GM12878 (cell line): ENCODE data around the gene MNT. TPM values are rescaled to one million over a fixed set of nuclear protein-coding genes. Genes with fewer than 3 reads are reported as not detected.

Experiments used
- ATAC-seq: fragments of 200-7000 bp; cut with Tn5 transposase; 3 replicates; pipeline ENCODE4 v1.9.1; 2020; ENCODE audit warnings: mild to moderate bottlenecking, moderate library complexity
- BruUV-seq: library from RNA; stranded (reverse); fragments of 400-500 nt; replicated peaks from 2 replicates; lab custom pipeline; 2021; lab: Mats Ljungman, UMichigan
- CTCF ChIA-PET: fragments of 300-600 bp; sonication (Branson Sonifier 250); formaldehyde crosslinking; extraction: SDS; loops from one replicate; lab custom pipeline; 2021; ENCODE audit warnings: inconsistent platforms; lab: Yijun Ruan, JAX
- POLR2A ChIA-PET: fragments of 350-600 bp; formaldehyde crosslinking; extraction: SDS; loops from one replicate; lab custom pipeline; 2021; ENCODE audit warnings: inconsistent platforms; lab: Charles Lee
- RAD21 ChIA-PET: fragments of 300-600 bp; sonication (Branson Sonifier 250); formaldehyde crosslinking; loops from one replicate; lab custom pipeline; 2023; ENCODE audit warnings: antibody characterized with exemption; ENCODE audit not compliant: unreplicated experiment; lab: Charles Lee
- SMC1A ChIA-PET: fragments of 300-600 bp; sonication (Branson Sonifier 250); formaldehyde crosslinking; loops from one replicate; lab custom pipeline; 2023; ENCODE audit not compliant: unreplicated experiment, uncharacterized antibody; lab: Charles Lee
- DNase-seq: peaks from one replicate; pipeline ENCODE4 v3.0.0-alpha.2; 2011; ENCODE audit warnings: low read depth, low spot score
- FAIRE-seq: peaks from 3 replicates; lab custom pipeline; 2011; peaks lifted over from hg19 to GRCh38; lab: Jason Lieb, UNC
- H2AFZ ChIP-seq: 2 replicates; pipeline ENCODE4 v1.6.0; 2011; ENCODE audit warnings: low read depth, low read length, control low read depth; ENCODE audit not compliant: control insufficient read depth
- H3K27ac ChIP-seq: 2 replicates; pipeline ENCODE4 v1.5.1; 2011; ENCODE audit warnings: control low read depth; ENCODE audit not compliant: control insufficient read depth, insufficient read depth
- H3K27me3 ChIP-seq, 2 experiments: replicated peaks in 1 of 2; 2 replicates each; pipeline versions ENCODE4 v1.6.0 to v1.6.1; 2011; ENCODE audit warnings: low read length in 1 of 2; ENCODE audit not compliant: control insufficient read depth in 2 of 2, insufficient read depth in 2 of 2
- H3K36me3 ChIP-seq, 2 experiments: 2 replicates each; pipeline ENCODE4 v1.5.1; 2011; ENCODE audit warnings: low read length in 1 of 2; ENCODE audit not compliant: control insufficient read depth in 2 of 2, insufficient read depth in 2 of 2
- H3K4me1 ChIP-seq: 2 replicates; pipeline ENCODE4 v1.6.1; 2011; ENCODE audit warnings: mild to moderate bottlenecking, low read length, moderate library complexity, mixed read lengths; ENCODE audit not compliant: control insufficient read depth, insufficient read depth
- H3K4me2 ChIP-seq: 2 replicates; pipeline ENCODE4 v1.6.0; 2011; ENCODE audit warnings: control low read depth; ENCODE audit not compliant: control insufficient read depth, insufficient read depth
- H3K4me3 ChIP-seq: fragments of 200-600 bp; sonication (generic); 2 replicates; pipeline ENCODE4 v1.5.1; 2016
- H3K79me2 ChIP-seq: 2 replicates; pipeline ENCODE4 v1.6.0; 2011; ENCODE audit warnings: low read length; ENCODE audit not compliant: control insufficient read depth, insufficient read depth
- H3K9ac ChIP-seq: 2 replicates; pipeline ENCODE4 v1.8.0; 2011; ENCODE audit warnings: low read length, control low read depth, mixed read lengths; ENCODE audit not compliant: control insufficient read depth, insufficient read depth
- H3K9me3 ChIP-seq: replicated peaks from 3 replicates; pipeline ENCODE4 v1.5.1; 2011; ENCODE audit warnings: mild to moderate bottlenecking, low read length; ENCODE audit not compliant: control insufficient read depth, insufficient read depth
- H4K20me1 ChIP-seq: 2 replicates; pipeline ENCODE4 v1.6.0; 2011; ENCODE audit not compliant: control insufficient read depth, insufficient read depth
- CBFB ChIP-seq: IDR thresholded peaks from 2 replicates; pipeline ENCODE4 v1.6.1; 2016; ENCODE audit warnings: antibody characterized with exemption, low read depth
- CBX3 ChIP-seq: fragments of 200-600 bp; sonication (generic); IDR thresholded peaks from 2 replicates; pipeline ENCODE4 v1.6.1; 2016; ENCODE audit warnings: low read depth, borderline replicate concordance
- EGR1 ChIP-seq, 2 experiments: IDR thresholded peaks; 1 replicate in 1 of 2; 2 replicates in 1 of 2; pipeline ENCODE4 v1.6.1; 2011 to 2012; ENCODE audit warnings: low read depth in 2 of 2, low read length in 2 of 2, borderline replicate concordance in 1 of 2, mild to moderate bottlenecking in 1 of 2, moderate library complexity in 1 of 2
- GABPA ChIP-seq: IDR thresholded peaks from 2 replicates; pipeline ENCODE4 v1.6.1; 2014; ENCODE audit warnings: antibody characterized with exemption, low read depth, mild to moderate bottlenecking, inconsistent platforms
- GATAD2B ChIP-seq: fragments of 450-650 bp; conservative IDR thresholded peaks from 2 replicates; pipeline ENCODE4 v1.6.1; 2017; ENCODE audit warnings: low read depth, mild to moderate bottlenecking, moderate library complexity
- JUNB ChIP-seq: IDR thresholded peaks from 2 replicates; pipeline ENCODE4 v1.6.1; 2016; ENCODE audit warnings: antibody characterized with exemption, mild to moderate bottlenecking
- LARP7 ChIP-seq: fragments of 450-650 bp; IDR thresholded peaks from 2 replicates; pipeline ENCODE4 v1.6.1; 2017; ENCODE audit warnings: mild to moderate bottlenecking
- MLLT1 ChIP-seq: fragments of 450-650 bp; IDR thresholded peaks from 2 replicates; pipeline ENCODE4 v1.6.1; 2016; ENCODE audit warnings: mild to moderate bottlenecking
- POLR2A ChIP-seq: IDR thresholded peaks from 2 replicates; pipeline ENCODE4 v1.6.1; 2011; ENCODE audit warnings: low read depth, mild to moderate bottlenecking, low read length
- SMAD5 ChIP-seq: IDR thresholded peaks from 2 replicates; pipeline ENCODE4 v1.6.1; 2016; ENCODE audit warnings: antibody characterized with exemption, low read depth
- SUPT20H ChIP-seq: IDR thresholded peaks from 2 replicates; pipeline ENCODE4 v1.6.1; 2011; ENCODE audit warnings: low read depth, mild to moderate bottlenecking, low read length, moderate library complexity, borderline replicate concordance; ENCODE audit not compliant: control insufficient read depth
- TARDBP ChIP-seq: IDR thresholded peaks from 2 replicates; pipeline ENCODE4 v1.6.1; 2016; ENCODE audit warnings: borderline replicate concordance
- WRNIP1 ChIP-seq: IDR thresholded peaks from 2 replicates; pipeline ENCODE4 v1.6.1; 2011; ENCODE audit warnings: low read depth, low read length, improper control_type of control experiment, borderline replicate concordance
- ZBTB4 ChIP-seq: fragments of 450-650 bp; formaldehyde crosslinking; IDR thresholded peaks from 2 replicates; pipeline ENCODE4 v1.4.0; 2022; ENCODE audit warnings: mild to moderate bottlenecking, moderate library complexity
- ZNF217 ChIP-seq: fragments of 450-650 bp; IDR thresholded peaks from 2 replicates; pipeline ENCODE4 v1.6.1; 2017; ENCODE audit warnings: antibody characterized with exemption, mild to moderate bottlenecking
- WGBS: methylation state at CpG from one replicate; pipeline ENCODE4 v1.1.6; 2016; ENCODE audit warnings: low lambda C conversion rate; ENCODE audit not compliant: insufficient replicate concordance, insufficient coverage; ENCODE audit errors: missing lambda C conversion rate; 5-methylcytosine and 5-hydroxymethylcytosine counted together
- in situ Hi-C: fragments of 300-500 bp; cut with MboI; formaldehyde crosslinking; loops from 9 replicates; pipeline ENCODE4 v1.14.3; 2018; ENCODE audit warnings: mixed read lengths
- intact Hi-C: fragments of 100-400 bp; cut with micrococcal nuclease; formaldehyde crosslinking; loops from one replicate; pipeline ENCODE4 v1.14.2; 2022; ENCODE audit not compliant: unreplicated experiment
- polyA plus RNA-seq, 11 experiments: library from polyadenylated mRNA; depleted of rRNA in 4 of 11; unstranded in 6 of 11; stranded (reverse) in 5 of 11; fragments of >200 nt; fragmentation: Nextera tagmentation in 4 of 11; fragmentation: Illumina TruSeq in 1 of 11; extraction: Ambion mirVana in 4 of 11; extraction: Trizol in 1 of 11; gene quantifications; 1 replicate in 1 of 11; 2 replicates in 10 of 11; pipeline versions ENCODE4 v1.2.1 to v1.2.3, GENCODE V29; 2011 to 2016; ENCODE audit warnings: inconsistent platforms in 2 of 11, missing spikeins in 2 of 11, low read depth in 1 of 11
- total RNA-seq, 4 experiments: library from RNA; depleted of rRNA in 3 of 4; stranded (reverse); fragments of >200 nt in 3 of 4; fragmentation: Illumina TruSeq in 1 of 4; extraction: Trizol in 1 of 4; gene quantifications; 2 replicates each; pipeline versions ENCODE4 v1.2.1 to v1.2.3, GENCODE V29; 2013 to 2021
- TF ChIP-seq, protein P1 (sequence below): fragments of 450-650 bp; conservative IDR thresholded peaks from 2 replicates; pipeline ENCODE4 v1.6.1; 2017; ENCODE audit warnings: mild to moderate bottlenecking, moderate library complexity

Gene MNT
- total and polyA plus RNA-seq, 10 of the 15 experiments (the other 5 are each of a cell fraction or from before 2014, with no cell fraction given) = 0.31 to 15.9 (median 3.8) TPM

DNA sequence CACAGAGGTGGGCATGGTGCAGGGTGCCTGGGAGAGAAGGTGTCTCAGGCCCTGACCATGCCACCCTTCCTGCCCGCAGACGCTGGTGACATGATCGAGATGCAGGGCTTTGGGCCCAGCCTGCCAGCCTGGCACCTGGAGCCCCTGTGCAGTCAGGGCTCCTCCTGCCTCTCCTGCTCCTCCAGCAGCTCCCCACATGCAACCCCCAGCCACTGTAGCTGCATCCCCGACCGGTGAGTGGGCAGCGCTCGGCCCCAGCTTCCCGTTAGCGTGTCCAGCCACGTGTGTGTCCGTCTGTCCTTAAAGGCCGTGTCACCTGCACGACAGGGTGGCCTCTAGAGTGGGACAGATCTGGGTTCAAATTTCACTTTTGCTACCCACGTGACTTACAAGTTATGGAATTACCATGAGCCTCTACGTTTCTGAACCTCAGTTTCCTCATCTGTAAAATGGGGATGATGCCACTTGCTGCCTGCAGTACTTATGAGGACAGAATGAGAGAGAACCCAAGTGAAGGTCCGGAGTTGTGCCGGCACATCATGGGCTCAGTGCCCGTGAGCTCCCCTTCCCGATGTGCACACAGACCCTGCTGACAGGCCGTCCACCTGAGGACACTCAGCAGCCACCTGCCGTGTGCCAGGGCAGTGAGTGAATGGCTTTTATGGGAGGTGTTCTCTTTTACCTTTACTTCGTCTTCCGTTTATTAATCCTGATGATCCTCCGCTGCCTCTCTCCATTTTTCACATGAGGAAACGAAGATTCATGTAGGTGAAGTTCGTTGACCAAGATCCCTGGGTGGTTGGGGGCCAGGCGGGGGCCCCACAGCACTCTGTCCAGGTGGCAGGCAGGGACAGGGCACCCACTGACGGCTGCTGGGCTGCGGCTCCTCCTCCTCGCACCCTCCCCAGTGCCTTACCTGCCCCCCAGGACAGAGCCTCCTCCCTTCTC lies 29.4 kb downstream of the MNT start:
- Histone ChIP-seq H2AFZ (no peak overlapping the region), H3K4me1 (no peaks in the 10 kb centered on the region), H3K4me2 (no peak overlapping the region), H3K36me3 (no peaks in the 10 kb centered on the region; a peak in 1 of 4 replicates), H3K79me2 (no peaks in the 10 kb centered on the region), H4K20me1 (no peaks in the 10 kb centered on the region), H3K9me3 (no peaks in the 10 kb centered on the region), H3K9ac (no peak overlapping the region), H3K27ac (no peak overlapping the region), H3K4me3 (no peak overlapping the region), H3K27me3 (no peaks in the 10 kb centered on the region)
- DNase-seq (no peak), ATAC-seq (no peak), FAIRE-seq (no peak)
- in situ Hi-C loops = no loop called here
- ChIA-PET RAD21 (interaction anchor here (2.7 kb wide), 1 partner anchor 11 kb away, joined by 9 read pairs; no protein-coding TSS in a partner anchor), CTCF (interaction anchor here (1.4 to 2.2 kb wide), 2 partner anchors 11 to 45 kb away, joined by 4 to 12 read pairs; no protein-coding TSS in a partner anchor), SMC1A (interaction anchor here (1.4 kb wide), 1 partner anchor 11 kb away, joined by 4 read pairs; no protein-coding TSS in a partner anchor), POLR2A (no interaction called here)
- no TSS peak for BruUV-seq
- intact Hi-C loops = no loop called here
- 84% methylated on average over 29 of the region's 30 CpGs for WGBS
- TF ChIP-seq, protein P1, sequence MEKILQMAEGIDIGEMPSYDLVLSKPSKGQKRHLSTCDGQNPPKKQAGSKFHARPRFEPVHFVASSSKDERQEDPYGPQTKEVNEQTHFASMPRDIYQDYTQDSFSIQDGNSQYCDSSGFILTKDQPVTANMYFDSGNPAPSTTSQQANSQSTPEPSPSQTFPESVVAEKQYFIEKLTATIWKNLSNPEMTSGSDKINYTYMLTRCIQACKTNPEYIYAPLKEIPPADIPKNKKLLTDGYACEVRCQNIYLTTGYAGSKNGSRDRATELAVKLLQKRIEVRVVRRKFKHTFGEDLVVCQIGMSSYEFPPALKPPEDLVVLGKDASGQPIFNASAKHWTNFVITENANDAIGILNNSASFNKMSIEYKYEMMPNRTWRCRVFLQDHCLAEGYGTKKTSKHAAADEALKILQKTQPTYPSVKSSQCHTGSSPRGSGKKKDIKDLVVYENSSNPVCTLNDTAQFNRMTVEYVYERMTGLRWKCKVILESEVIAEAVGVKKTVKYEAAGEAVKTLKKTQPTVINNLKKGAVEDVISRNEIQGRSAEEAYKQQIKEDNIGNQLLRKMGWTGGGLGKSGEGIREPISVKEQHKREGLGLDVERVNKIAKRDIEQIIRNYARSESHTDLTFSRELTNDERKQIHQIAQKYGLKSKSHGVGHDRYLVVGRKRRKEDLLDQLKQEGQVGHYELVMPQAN = no peak
- TF ChIP-seq EGR1 (IDR thresholded peaks at IDR 0.05; ENCODE audit: borderline replicate concordance in 1 of 2, low read depth in 2 of 2, low read length in 2 of 2) (no peak), TARDBP (no peak), JUNB (no peak), CBFB (no peak), ZNF217 (no peak), LARP7 (no peak), WRNIP1 (no peak), POLR2A (no peak), SMAD5 (no peak), GABPA (no peak), CBX3 (no peak), GATAD2B (no peak), ZBTB4 (CRISPR knock-in tag) (no peak), MLLT1 (no peak), SUPT20H (no peak)
